Measurements from ENCODE around the gene ZDHHC17. TPM values are rescaled to one million over a fixed set of nuclear protein-coding genes. Genes with fewer than 3 reads are reported as not detected.

ZDHHC17 gene
- total RNA-seq, 1 experiment from 2014 or later, result 25.3 TPM

GRCh38 chr12:76876696-76877229 is 112.8 kb downstream of the ZDHHC17 start:
- H3K4me2 ChIP-seq (ENCODE audit: low read length), result no peak overlapping the region
- CTCF ChIA-PET, result no interaction called here
- no peaks in the 10 kb centered on the region for H3K27me3 ChIP-seq (ENCODE audit: insufficient read depth, low read length)
- H4K20me1 ChIP-seq (ENCODE audit: insufficient read depth), result no peaks in the 10 kb centered on the region
- peaks cover 4 to 23% of the 10 kb centered on the region in 2 experiments; a peak in 3 of 4 replicates for H3K4me1 ChIP-seq (ENCODE audit: control insufficient read depth in 1 of 2, insufficient read depth in 2 of 2, low read length in 2 of 2)
- no peaks in the 10 kb centered on the region for H3K9me3 ChIP-seq (ENCODE audit: control insufficient read depth in 1 of 2, insufficient read depth in 1 of 2, low read depth in 1 of 2, low read length in 2 of 2)
- no TSS peak for BruUV-seq (replicated peaks)
- no peak overlapping the region for H3K9ac ChIP-seq (ENCODE audit: low read length)
- H2AFZ ChIP-seq (ENCODE audit: low read depth, low read length, poor library complexity, severe bottlenecking), result no peak overlapping the region
- H3K9me2 ChIP-seq (ENCODE audit: insufficient read depth), result no peaks in the 10 kb centered on the region
- no peaks in the 10 kb centered on the region for H3K36me3 ChIP-seq (ENCODE audit: control insufficient read depth in 1 of 2, insufficient read depth in 2 of 2, low read length in 2 of 2)
- H3K79me2 ChIP-seq (ENCODE audit: insufficient read depth, low read length), result no peaks in the 10 kb centered on the region
- TF ChIP-seq REST (IDR thresholded peaks at IDR 0.05; ENCODE audit: low read depth), result no peak
- no peak for TF ChIP-seq YY1 (IDR thresholded peaks at IDR 0.05; ENCODE audit: extremely low read depth, insufficient replicate concordance, low read depth, low read length)
- no peak for TF ChIP-seq ZNF274 (IDR thresholded peaks at IDR 0.05; ENCODE audit: low read depth, low read length)
- no peak for TF ChIP-seq SP1 (IDR thresholded peaks at IDR 0.05; ENCODE audit: low read depth)
- TF ChIP-seq ZFX (IDR thresholded peaks at IDR 0.05), result no peak
- TF ChIP-seq POLR2A (IDR thresholded peaks at IDR 0.05; ENCODE audit: borderline replicate concordance, extremely low read depth, insufficient read depth, insufficient read length), result no peak
- no peak for TF ChIP-seq CEBPB (IDR thresholded peaks at IDR 0.05; ENCODE audit: low read depth)
- TF ChIP-seq ZBTB33 (IDR thresholded peaks at IDR 0.05; ENCODE audit: extremely low read depth, insufficient replicate concordance, low read length), result no peak
- no peak for TF ChIP-seq JUND (IDR thresholded peaks at IDR 0.05)
- TF ChIP-seq EGR1 (IDR thresholded peaks at IDR 0.05; ENCODE audit: low read depth), result no peak
- TF ChIP-seq ELF1 (IDR thresholded peaks at IDR 0.05; ENCODE audit: borderline replicate concordance, low read depth), result no peak
- TF ChIP-seq SRF (IDR thresholded peaks at IDR 0.05; ENCODE audit: low read depth), result no peak
- TF ChIP-seq FOSL1 (IDR thresholded peaks at IDR 0.05; ENCODE audit: low read depth), result no peak
- TF ChIP-seq MAX (IDR thresholded peaks at IDR 0.05), result no peak
- no peak for TF ChIP-seq CBX3 (IDR thresholded peaks at IDR 0.05; ENCODE audit: low read depth)
- H3K4me3 ChIP-seq (replicated peaks in 1 of 2; ENCODE audit: low read depth in 1 of 2, low read length in 2 of 2), result no peak overlapping the region
- ATAC-seq (no peak), DNase-seq (ENCODE audit: low read depth, low spot score) (no peak)
- RAD21 ChIA-PET (ENCODE audit: low non-redundant PET in 1 of 2, low total read pairs in 2 of 2, uncharacterized antibody in 2 of 2, unreplicated experiment in 2 of 2), result no interaction called here
- no peak overlapping the region for H3K27ac ChIP-seq (ENCODE audit: low read depth, low read length)
- intact Hi-C loops (cut with micrococcal nuclease), result no loop called here
- POLR2A ChIA-PET, result no interaction called here

Measured in HCT116 (cell line).